GM21528 (cell line): Measurements from ENCODE around the gene HOXB9.

ENCODE experiments used
- ATAC-seq: cut with Tn5 transposase; IDR thresholded peaks from one replicate; pipeline ENCODE4 v1.9.1; 2021; ENCODE audit warnings: mild to moderate bottlenecking, moderate library complexity; ENCODE audit not compliant: unreplicated experiment, low FRiP score

The HOXB9 gene

GRCh38 chr17:48612854-48613691 is 13.1 kb downstream of the HOXB9 start:
- ATAC-seq = no peak

- ATAC-seq = no peak
Measured at GRCh38 chr17:48612456-48612853, 13.7 kb downstream of the HOXB9 start.

- no peak for ATAC-seq
Measured at GRCh38 chr17:48611681-48612455, 14.3 kb downstream of the HOXB9 start.

DNA sequence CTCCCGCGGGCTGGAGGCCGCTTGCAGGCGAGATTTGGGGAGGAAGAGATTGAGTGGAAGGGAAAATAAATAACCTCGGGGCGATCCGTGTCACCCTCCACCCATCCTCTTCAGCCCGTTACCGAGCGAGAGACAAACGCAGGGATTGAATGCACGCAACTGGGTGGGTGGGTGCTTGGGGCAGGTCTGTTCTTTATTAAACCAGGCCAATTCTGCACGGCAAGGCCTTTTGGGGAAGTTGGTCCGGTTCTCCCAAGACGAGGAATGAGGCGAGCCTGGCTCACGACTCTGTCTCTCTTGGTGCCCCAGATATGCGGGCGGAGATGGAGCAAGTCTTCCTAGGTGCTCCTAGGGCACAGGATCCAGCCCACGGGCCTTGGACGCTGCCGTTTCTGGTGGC is 14.9 kb downstream of the HOXB9 start:
- no peak for ATAC-seq

DNA sequence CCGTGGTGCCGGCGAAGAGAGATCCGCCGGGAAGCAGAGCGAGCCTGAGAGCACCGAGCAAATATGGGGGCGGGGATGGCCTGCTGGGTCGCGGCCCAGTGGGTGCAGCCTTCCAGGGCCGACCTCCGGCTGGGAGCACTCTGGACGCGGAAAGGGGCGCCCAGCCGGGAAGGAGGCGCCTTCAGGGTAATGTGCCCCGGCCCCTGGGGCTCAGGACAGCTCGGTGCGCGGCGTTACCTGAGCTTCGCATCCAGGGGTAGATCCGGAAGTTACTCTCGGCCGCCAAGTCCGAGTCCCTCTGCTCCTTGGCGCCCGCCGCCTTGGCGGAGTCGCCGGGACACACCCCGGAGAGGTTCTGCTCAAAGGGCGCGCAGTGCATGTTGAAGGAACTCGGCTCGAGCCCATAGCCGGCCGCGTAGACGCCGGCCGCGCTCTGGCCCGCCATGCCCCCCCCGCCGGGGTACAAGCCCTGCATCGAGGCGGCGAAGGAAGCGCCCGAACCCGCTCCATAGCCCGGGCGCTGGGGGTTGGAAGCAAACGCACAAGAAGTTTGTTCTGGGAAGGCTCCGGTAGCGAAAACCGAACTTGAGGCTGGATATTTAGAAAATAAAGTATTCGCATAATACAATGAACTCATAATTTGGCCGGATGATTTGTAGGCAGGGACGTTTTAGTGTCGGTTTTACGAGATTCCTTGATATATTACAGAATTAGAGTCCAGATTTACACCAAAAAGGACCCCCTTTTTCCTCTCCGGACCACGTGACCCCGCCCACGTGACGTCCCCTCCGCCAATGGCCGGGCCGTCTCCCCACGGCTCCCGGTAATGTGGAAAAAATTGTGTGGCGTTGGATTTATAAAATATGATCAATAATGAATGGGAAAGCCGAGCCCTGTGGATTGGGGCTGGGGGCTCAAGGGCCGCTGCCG is 15.6 kb downstream of the HOXB9 start, which contains the start of gene HOXB7:
TSS of gene HOXB7 (minus strand) at position 736 of the 930 bp plus-strand sequence. CDS start at position 637, 99 bp downstream.
- no peak for ATAC-seq

DNA sequence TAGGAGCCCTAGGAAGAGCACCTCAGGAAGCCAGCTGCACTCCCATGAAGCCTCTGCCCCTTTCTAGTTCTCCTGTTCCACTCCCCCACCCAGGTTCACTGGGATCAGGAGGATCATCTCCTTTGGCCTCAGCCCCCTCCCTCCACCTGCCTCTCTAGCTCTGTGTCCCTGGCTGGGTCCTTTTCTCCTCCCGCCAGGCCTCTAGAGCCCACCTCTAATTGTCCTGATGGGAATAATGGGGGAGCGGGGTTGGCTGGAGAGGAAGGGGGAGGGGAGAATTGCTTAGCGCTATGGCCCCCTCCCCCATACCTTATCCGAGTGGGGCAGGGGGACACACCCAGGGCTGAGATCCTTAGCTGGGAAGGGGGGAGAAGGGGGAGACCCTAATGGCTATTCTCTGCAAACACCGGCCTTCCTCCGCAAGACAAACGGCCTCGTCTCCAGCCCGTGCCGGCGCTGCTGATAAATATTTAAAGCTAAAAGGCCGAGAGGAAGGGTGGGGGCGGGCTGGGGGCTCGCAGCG is 16.3 kb downstream of the HOXB9 start:
- ATAC-seq = no peak

DNA sequence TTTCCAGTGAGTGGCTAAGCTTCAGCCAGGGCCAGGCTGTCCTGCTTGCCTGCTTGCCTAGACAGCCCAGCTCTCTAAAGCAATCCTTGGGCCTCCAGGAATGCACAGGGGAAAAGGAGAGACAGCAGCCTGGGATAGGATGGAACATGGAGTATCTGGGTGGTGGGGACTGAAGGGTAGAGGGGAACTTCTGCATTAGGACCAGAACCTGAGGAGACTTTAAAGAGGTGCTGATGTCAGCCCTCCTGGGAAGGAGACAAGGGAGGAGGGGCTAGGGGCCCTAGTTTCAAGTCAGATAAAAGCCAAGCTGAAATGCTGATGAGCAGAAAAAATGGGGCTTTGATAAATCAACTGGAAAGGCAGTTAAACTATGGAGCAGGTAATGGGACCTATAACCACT is 17.1 kb downstream of the HOXB9 start:
- ATAC-seq = no peak

- ATAC-seq = no peak
Measured at GRCh38 chr17:48608494-48608834, 17.7 kb downstream of the HOXB9 start.

- no peak for ATAC-seq
Measured at GRCh38 chr17:48606892-48607614, 19.1 kb downstream of the HOXB9 start.

GRCh38 chr17:48605991-48606891 is 19.9 kb downstream of the HOXB9 start:
- ATAC-seq = no peak

DNA sequence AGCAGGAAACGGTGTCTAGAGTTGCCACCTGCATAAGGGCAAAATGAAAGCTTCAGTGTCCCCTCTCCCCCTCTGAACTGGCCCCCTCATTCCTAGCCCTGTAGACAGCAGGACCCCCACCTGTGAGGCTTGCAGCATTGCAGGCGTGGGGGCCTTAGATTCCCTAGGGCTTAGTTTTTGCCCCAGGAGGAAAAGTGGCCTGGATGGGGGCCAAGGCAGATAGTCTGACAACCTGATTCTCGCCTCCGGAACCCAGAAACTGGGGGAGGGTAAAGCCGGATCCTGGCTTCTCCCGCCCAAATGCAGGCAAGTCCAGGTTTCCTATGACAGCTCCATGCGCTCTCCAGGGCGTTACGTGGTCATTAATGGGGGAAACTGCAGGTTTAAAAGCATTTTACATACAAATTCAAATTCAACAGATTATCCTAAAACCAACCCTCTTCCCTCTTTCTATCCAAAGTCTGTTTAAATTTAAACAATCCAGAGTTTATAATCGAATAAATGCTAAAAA is 20.7 kb downstream of the HOXB9 start:
- ATAC-seq = no peak

DNA sequence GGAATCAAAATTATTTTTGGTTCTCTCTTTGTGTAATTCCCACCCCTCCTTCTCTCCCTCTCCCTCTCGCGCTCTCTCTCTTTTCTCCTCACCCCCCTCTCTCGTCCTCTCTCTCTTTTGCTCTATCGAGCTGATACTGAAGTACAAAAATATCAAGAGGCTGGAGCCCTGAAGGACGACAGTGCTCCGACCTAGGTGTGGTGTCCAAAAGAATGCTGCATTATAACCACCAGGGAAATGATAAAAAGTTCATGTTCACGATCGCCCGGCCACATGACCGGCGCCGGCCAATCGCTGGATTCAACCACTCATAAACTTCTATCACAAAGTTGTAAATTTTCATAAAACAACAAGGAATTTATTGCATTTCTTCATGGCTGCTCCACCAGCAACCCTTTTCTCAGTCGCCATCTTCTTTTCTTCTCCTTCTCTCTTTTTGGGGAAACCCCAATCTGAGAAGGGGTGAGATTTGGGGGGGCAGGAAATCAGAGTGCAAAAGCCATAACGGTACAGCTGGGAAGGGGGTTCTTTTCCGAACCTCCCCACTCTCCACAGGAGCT is 21.3 kb downstream of the HOXB9 start, which contains the start of gene HOXB6:
TSS of gene HOXB6 (minus strand) at position 217 of the 560 bp plus-strand sequence. CDS start 6,836 bp downstream, outside the sequence.
- ATAC-seq = no peak

- no peak for ATAC-seq
Measured at GRCh38 chr17:48603959-48604769, 22.0 kb downstream of the HOXB9 start.

DNA sequence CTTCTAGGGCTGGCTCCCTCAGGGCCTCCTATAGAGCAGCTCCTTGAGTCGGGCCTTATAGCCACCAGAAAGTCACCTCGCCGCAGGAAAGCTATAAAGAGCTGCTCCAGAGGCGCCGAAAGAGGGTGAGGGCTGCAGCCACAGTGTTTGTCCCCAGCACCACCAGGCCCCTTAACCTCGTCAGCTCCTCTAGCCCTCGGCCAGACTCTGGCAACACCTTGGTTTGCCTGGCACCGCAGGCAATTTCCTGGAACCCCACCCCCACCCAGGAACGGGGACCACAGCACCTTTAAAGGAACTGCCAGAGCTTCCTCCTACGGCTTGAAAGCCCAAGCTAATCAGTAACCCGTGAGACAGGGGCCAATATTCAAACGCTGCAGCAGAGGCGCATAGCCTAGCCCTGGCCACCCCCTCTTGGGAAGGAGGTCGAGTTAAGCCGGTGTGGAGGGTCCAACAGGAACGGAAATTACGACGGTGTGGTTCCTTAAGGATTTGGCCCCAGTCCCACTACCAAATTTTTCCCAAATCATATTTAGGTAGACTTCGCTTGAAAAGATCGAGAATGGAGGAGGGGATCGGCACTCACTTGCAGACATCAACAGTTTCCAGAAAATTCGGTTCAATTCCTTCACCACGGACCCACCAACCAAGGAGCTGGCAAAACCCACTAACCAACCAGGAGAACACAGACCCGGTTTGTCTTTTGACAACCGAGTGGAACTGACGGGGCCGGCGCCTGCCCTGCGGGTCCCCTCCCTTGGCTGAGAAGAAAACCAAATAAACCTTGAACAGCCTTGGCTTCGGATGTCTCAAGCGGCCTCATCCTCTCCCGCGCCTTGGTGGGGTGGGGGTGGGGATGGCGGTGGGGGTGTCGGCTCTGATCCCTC is 24.4 kb downstream of the HOXB9 start:
- no peak for ATAC-seq

GRCh38 chr17:48601207-48601538 is 25.0 kb downstream of the HOXB9 start:
- no peak for ATAC-seq
